ENCODE results near the gene GPR141. TPM values are rescaled to one million over a fixed set of nuclear protein-coding genes. Genes with fewer than 3 reads are reported as not detected.

GPR141 gene
- total RNA-seq, 1 donor: not detected

DNA sequence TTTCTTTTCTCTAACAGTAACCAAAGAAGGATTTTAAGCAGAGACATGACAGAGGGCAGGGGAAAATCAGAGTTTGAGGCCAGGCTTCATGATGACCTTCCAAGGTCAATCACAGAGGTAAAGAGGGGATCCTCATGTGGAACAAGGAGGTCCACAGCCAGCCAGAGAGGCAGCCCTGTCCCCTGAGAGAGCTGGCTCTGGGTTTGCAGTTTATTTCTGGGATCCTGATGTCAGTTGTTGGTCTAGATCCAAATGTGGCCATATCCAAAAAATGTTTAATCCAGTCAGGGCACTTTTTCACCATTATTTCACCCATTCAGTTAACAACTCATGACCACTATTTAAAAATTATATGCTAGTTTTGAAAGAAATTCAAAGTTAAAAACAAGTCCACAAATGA lies 45.6 kb downstream of the GPR141 start:
- no peak for DNase-seq (ENCODE audit: low read depth)
- H3K4me3 ChIP-seq (ENCODE audit: low read depth, low read length): no peak overlapping the region
- TF ChIP-seq, protein P1, sequence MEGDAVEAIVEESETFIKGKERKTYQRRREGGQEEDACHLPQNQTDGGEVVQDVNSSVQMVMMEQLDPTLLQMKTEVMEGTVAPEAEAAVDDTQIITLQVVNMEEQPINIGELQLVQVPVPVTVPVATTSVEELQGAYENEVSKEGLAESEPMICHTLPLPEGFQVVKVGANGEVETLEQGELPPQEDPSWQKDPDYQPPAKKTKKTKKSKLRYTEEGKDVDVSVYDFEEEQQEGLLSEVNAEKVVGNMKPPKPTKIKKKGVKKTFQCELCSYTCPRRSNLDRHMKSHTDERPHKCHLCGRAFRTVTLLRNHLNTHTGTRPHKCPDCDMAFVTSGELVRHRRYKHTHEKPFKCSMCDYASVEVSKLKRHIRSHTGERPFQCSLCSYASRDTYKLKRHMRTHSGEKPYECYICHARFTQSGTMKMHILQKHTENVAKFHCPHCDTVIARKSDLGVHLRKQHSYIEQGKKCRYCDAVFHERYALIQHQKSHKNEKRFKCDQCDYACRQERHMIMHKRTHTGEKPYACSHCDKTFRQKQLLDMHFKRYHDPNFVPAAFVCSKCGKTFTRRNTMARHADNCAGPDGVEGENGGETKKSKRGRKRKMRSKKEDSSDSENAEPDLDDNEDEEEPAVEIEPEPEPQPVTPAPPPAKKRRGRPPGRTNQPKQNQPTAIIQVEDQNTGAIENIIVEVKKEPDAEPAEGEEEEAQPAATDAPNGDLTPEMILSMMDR (IDR thresholded peaks at IDR 0.05; ENCODE audit: insufficient read depth, low read depth, low read length): no peak

- TF ChIP-seq, protein P1 (IDR thresholded peaks at IDR 0.05; ENCODE audit: insufficient read depth, low read depth, low read length): no peak
- no peak for DNase-seq (ENCODE audit: low read depth)
- H3K4me3 ChIP-seq (ENCODE audit: low read depth, low read length): no peak overlapping the region
Observed at GRCh38 chr7:37730501-37730900, 46.9 kb downstream of the GPR141 start.

DNA sequence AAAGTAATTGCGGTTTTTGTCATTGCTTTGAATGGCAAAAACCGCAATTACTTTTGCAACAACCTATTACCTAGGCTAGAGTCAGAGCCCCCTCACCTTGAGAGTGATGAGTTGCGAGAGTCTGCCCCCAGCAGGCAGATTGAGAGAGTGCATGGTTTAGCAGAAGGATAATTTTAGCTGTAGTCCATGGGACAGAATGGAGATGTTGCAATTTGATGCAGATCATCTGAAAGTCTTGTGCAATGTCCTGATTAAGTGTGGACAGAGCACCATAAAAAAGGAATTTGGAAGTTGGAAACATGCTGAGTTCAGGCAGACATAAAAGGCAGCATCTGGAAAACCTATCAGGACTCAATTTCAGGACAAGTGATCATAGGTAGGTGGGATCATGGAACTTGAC lies 48.7 kb downstream of the GPR141 start:
- peak; percentile 46 for DNase-seq (ENCODE audit: low read depth)
- H3K4me3 ChIP-seq (ENCODE audit: low read depth, low read length): no peak overlapping the region
- TF ChIP-seq, protein P1 (IDR thresholded peaks at IDR 0.05; ENCODE audit: insufficient read depth, low read depth, low read length): peak; percentile 24

DNA sequence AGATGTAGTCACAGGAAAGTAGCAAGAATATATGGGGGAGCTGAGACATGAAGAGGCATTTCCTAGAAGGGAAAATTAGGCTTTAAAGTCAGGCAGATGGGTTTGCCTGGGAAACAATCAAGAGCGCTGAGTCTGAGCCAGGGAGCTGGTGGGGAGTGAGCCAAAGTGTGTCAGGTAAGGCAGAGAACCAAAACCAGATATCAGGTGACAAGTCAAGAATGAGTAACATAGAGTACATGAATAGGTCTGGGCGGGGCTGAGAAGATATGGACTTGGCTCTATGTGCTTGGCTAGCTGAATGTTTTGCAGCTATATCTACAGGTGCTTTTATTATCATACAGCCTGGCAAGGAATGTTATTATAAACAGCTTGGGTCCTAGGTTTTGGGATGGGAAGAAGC lies 49.3 kb downstream of the GPR141 start:
- TF ChIP-seq, protein P1 (IDR thresholded peaks at IDR 0.05; ENCODE audit: insufficient read depth, low read depth, low read length): no peak
- no peak overlapping the region for H3K4me3 ChIP-seq (ENCODE audit: low read depth, low read length)
- no peak for DNase-seq (ENCODE audit: low read depth)

- TF ChIP-seq, protein P1 (IDR thresholded peaks at IDR 0.05; ENCODE audit: insufficient read depth, low read depth, low read length): no peak
- no peak for DNase-seq (ENCODE audit: low read depth)
- no peak overlapping the region for H3K4me3 ChIP-seq (ENCODE audit: low read depth, low read length)
Observed at GRCh38 chr7:37735196-37735595, 51.6 kb downstream of the GPR141 start.

DNA sequence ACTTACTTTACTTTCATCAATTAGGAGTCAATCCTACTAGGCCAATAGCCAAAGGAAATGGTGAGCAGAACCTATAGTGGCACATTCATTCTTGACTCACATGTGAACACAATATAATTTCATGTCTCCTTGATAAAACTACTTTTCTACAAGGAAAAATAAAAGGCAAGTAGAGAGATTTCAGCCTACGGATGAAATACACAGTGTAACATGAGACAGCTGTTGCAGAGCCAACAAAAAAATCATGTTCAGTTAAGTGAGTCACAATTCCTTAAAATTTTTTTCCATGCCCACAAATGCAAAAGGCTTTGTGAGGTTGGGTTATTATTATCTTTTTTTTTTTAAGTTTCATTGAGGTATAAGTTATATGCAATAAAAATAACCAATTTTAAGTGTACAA lies 54.8 kb downstream of the GPR141 start:
- TF ChIP-seq, protein P1 (IDR thresholded peaks at IDR 0.05; ENCODE audit: insufficient read depth, low read depth, low read length): no peak
- DNase-seq (ENCODE audit: low read depth): no peak

GRCh38 chr7:37740398-37740797 lies 56.8 kb downstream of the GPR141 start:
- H3K4me3 ChIP-seq (ENCODE audit: low read depth, low read length): no peak overlapping the region
- no peak for DNase-seq (ENCODE audit: low read depth)
- TF ChIP-seq, protein P1 (IDR thresholded peaks at IDR 0.05; ENCODE audit: insufficient read depth, low read depth, low read length): no peak

More for the DNA sequence above, 54.8 kb downstream of the GPR141 start:
- no peak overlapping the region for H3K4me3 ChIP-seq (ENCODE audit: low read depth, low read length)

All from fibroblast of villous mesenchyme (primary cell).